ENCODE data around the gene GET4.

GET4 gene

GRCh38 chr7:849145-849544, 27.2 kb upstream of the GET4 start:
- TF ChIP-seq, protein P1, sequence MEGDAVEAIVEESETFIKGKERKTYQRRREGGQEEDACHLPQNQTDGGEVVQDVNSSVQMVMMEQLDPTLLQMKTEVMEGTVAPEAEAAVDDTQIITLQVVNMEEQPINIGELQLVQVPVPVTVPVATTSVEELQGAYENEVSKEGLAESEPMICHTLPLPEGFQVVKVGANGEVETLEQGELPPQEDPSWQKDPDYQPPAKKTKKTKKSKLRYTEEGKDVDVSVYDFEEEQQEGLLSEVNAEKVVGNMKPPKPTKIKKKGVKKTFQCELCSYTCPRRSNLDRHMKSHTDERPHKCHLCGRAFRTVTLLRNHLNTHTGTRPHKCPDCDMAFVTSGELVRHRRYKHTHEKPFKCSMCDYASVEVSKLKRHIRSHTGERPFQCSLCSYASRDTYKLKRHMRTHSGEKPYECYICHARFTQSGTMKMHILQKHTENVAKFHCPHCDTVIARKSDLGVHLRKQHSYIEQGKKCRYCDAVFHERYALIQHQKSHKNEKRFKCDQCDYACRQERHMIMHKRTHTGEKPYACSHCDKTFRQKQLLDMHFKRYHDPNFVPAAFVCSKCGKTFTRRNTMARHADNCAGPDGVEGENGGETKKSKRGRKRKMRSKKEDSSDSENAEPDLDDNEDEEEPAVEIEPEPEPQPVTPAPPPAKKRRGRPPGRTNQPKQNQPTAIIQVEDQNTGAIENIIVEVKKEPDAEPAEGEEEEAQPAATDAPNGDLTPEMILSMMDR (conservative IDR thresholded peaks at IDR 0.05) = no peak
- H3K27ac ChIP-seq = no peak overlapping the region

DNA sequence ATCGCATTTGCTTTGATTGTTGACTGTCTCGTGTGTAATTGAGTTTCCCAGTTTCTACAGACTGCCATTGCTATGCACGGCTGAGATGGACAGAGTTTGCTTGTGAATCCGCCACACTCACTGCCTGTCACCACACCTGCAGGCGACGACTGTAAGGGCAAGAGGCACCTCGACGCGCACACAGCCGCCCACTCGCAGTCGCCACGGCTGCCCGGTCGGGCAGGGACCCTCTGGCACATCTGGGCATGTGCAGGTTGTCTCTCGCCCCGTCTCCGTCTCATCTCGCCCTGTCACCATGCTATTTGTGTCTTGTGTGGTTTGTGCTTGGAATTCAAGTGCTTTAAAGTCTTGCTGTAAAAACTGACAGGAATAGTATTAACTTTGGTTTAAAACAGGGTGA, 26.6 kb upstream of the GET4 start:
- TF ChIP-seq, protein P1 (conservative IDR thresholded peaks at IDR 0.05) = no peak

DNA sequence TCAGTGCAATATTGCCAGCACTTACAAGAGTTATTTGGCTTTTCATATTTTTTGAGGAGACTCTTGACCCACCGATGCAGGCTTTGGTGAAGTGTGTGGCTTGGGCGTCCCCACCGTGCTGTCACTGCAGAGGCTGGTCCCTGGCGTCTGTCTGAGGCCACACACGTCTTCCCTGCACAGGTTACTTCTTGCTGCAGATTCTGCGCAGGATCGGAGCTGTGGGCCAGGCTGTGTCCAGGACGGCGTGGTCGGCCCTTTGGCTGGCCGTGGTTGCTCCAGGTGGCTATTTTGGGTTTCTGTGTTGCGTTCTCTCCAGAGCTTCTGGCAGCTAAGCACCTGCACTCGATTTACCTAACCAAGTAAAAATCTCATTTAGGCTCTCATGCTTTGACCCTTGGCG, 25.1 kb upstream of the GET4 start:
- H3K27ac ChIP-seq = no peak overlapping the region
- TF ChIP-seq, protein P1 (conservative IDR thresholded peaks at IDR 0.05) = no peak

More for the DNA sequence above, 26.6 kb upstream of the GET4 start:
- no peak overlapping the region for H3K27ac ChIP-seq

- TF ChIP-seq, protein P1 (conservative IDR thresholded peaks at IDR 0.05) = no peak
- no peak overlapping the region for H3K27ac ChIP-seq
These were observed 22.8 kb upstream of the GET4 start for GRCh38 chr7:853366-854117.

DNA sequence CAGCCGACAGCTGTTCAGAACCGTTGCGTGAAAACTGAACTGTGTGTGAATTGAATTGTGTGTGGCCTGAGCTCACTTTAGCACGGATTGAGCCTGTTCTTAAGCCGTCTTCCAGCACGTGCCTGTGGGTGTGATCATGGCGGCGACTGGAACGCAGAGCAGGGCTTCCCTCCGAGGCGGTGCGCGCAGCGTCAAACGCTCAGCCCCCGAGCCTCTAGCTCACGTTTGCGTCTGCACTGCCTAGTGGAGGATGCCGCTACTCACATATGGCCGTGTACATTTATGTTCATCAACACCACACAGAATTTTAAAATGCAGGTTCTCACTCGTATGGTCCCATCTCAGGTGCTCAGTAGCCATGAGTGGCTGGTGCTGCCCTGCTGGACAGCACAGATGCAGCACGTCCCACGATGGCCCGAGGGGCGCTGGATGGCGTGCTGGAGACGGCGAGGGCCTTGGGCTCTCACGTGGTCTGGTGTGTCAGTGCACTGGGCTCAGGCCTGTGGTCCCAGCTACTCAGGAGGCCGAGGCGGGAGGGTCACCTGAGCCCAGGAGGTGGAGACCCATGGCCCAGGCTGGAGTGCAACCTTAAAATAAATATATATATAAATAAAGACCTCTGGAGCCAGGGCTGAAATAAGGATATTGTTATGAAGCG, 22.1 kb upstream of the GET4 start:
- TF ChIP-seq, protein P1 (conservative IDR thresholded peaks at IDR 0.05) = no peak
- H3K27ac ChIP-seq = no peak overlapping the region

DNA sequence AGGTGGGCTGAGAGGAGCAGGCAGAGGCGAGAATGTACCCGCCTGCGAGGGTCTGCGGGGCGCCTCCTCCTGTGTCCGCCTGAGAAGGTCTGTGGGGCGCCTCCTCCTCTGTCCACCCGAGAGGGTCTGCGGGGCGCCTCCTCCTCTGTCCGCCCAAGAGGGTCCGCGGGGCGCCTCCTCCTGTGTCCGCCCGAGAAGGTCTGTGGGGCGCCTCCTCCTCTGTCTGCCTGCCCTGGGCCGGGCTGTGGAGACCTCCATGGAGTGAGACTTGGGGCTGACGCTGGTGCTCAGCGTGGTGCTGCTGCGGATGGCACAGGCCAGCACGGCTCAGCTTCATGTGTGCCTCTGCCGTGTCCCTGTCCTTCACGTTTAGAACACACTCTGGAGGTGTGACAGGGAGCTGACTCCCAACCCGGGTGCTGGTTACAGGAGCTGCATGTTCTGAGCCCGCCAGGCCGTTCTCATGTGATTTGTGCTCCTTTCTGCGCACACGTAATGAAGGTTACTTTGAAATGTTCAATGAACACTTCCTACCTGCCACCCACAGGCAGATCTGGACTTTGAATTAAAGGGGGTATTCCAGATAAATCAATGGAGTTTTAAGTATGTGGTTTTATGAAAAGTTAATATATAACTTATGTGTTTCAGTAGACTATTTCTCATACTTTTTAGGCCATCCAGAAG, 20.5 kb upstream of the GET4 start:
- TF ChIP-seq, protein P1 (conservative IDR thresholded peaks at IDR 0.05) = no peak
- no peak overlapping the region for H3K27ac ChIP-seq

GRCh38 chr7:856444-857095, 19.8 kb upstream of the GET4 start:
- TF ChIP-seq, protein P1 (conservative IDR thresholded peaks at IDR 0.05) = no peak
- H3K27ac ChIP-seq = no peak overlapping the region

Data from VCaP (cell line).